Uterus (tissue), 4 donors: Measurements from ENCODE around the gene NOC4L. TPM values are rescaled to one million over a fixed set of nuclear protein-coding genes. Genes with fewer than 3 reads are reported as not detected.

ENCODE experiments used
- DNase-seq, 2 donors: peaks; one replicate each; pipeline ENCODE4 v3.0.0-alpha.2; 2019 to 2020
- H3K27ac ChIP-seq, 2 donors: fragments of 200-600 bp; sonication (generic); 1 replicate in 1 of 2; 2 replicates in 1 of 2; pipeline ENCODE4 v1.5.1; 2016 to 2018
- H3K27me3 ChIP-seq, 2 donors: fragments of 200-600 bp; sonication (generic); one replicate each; pipeline ENCODE4 v1.5.1; 2018 to 2019; ENCODE audit warnings: control low read depth in 1 of 2
- H3K36me3 ChIP-seq, 2 donors: fragments of 200-600 bp; sonication (generic); one replicate each; pipeline ENCODE4 v1.5.1; 2019; ENCODE audit warnings: control low read depth in 1 of 2
- H3K4me1 ChIP-seq, 2 donors: fragments of 200-600 bp; sonication (generic); one replicate each; pipeline ENCODE4 v1.5.1; 2018 to 2019; ENCODE audit warnings: control low read depth in 1 of 2
- H3K4me3 ChIP-seq, 2 donors: fragments of 200-600 bp; sonication (generic); 1 replicate in 1 of 2; 2 replicates in 1 of 2; pipeline ENCODE4 v1.5.1; 2018 to 2019; ENCODE audit warnings: mild to moderate bottlenecking in 1 of 2
- H3K9me3 ChIP-seq, 2 donors: fragments of 200-600 bp; sonication (generic); one replicate each; pipeline ENCODE4 v1.5.1; 2019; ENCODE audit warnings: control low read depth in 1 of 2
- POLR2A ChIP-seq, 2 donors: fragments of 450-650 bp; IDR thresholded peaks; one replicate each; pipeline ENCODE4 v1.6.1; 2016; ENCODE audit warnings: antibody characterized with exemption in 2 of 2, mild to moderate bottlenecking in 1 of 2, moderate library complexity in 1 of 2
- intact Hi-C: fragments of 100-400 bp; cut with DNase I; formaldehyde crosslinking; loops from one replicate; pipeline ENCODE4 v1.15.1; 2023; ENCODE audit warnings: low total_unique reads
- total RNA-seq, 4 donors: library from RNA; depleted of rRNA in 3 of 4; stranded (reverse); fragments of >200 nt in 3 of 4; gene quantifications; one replicate each; pipeline versions ENCODE4 v1.1.0 to v1.2.4, GENCODE V29; 2014 to 2023
- TF ChIP-seq, protein P1 (sequence below), 4 experiments: fragments of 200-600 bp in 2 of 4; fragments of 450-650 bp in 2 of 4; sonication (generic) in 2 of 4; IDR thresholded peaks; one replicate each; pipeline ENCODE4 v1.5.1; 2016 to 2019; ENCODE audit warnings: antibody characterized with exemption in 4 of 4, mild to moderate bottlenecking in 2 of 4, moderate library complexity in 1 of 4
- donor health status: DM: yes; HTN: yes; CAD: no.

The NOC4L gene
- total RNA-seq, 4 donors from 2014 or later, result 9.4 to 15.4 TPM; not detected in 2

- H3K27ac ChIP-seq, result no peak overlapping the region
- no peaks in the 10 kb centered on the region for H3K9me3 ChIP-seq
- no peaks in the 10 kb centered on the region for H3K36me3 ChIP-seq
- no peak for TF ChIP-seq POLR2A (IDR thresholded peaks at IDR 0.05)
- TF ChIP-seq, protein P1, sequence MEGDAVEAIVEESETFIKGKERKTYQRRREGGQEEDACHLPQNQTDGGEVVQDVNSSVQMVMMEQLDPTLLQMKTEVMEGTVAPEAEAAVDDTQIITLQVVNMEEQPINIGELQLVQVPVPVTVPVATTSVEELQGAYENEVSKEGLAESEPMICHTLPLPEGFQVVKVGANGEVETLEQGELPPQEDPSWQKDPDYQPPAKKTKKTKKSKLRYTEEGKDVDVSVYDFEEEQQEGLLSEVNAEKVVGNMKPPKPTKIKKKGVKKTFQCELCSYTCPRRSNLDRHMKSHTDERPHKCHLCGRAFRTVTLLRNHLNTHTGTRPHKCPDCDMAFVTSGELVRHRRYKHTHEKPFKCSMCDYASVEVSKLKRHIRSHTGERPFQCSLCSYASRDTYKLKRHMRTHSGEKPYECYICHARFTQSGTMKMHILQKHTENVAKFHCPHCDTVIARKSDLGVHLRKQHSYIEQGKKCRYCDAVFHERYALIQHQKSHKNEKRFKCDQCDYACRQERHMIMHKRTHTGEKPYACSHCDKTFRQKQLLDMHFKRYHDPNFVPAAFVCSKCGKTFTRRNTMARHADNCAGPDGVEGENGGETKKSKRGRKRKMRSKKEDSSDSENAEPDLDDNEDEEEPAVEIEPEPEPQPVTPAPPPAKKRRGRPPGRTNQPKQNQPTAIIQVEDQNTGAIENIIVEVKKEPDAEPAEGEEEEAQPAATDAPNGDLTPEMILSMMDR (IDR thresholded peaks at IDR 0.05), result no peak
- no peaks in the 10 kb centered on the region for H3K4me1 ChIP-seq
- H3K4me3 ChIP-seq, result no peak overlapping the region
- intact Hi-C loops, result no loop called here
- DNase-seq, result no peak
- peaks cover 0 to 34% of the 10 kb centered on the region in 2 donors for H3K27me3 ChIP-seq
These were observed 34.1 kb downstream of the NOC4L start for GRCh38 chr12:132178316-132178715.

DNA sequence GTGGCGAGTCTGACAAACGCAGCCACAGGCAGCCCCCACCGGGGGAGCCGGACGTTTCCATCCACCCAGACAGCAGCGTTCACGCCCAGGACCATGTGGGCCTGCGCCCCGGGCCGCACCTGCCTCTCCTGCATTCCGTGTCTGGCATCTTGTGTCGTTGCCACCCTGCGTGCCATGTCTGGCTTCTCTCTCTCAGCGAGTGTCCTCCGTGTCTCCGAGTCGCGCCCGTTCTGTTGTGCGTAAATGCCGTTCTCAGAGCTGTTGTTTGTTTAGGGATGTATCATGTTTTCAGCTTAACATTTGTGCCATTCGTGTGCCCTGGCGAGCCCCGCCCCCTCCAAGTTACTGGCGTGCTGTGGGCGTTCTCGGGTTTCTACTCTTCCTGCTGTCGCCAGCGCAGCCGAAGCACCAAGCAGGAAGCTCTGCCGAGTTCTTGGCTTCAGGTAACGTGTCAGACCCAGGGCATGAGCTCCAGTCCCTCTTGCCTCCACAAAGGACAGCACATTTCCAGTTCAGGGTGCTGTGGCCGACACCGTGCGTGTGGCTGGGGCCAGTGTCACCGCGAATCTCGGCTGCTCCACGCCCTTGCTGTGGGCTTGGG is 34.6 kb downstream of the NOC4L start:
- Histone ChIP-seq H3K4me3 (no peak overlapping the region), H3K27me3 (peaks cover 0 to 34% of the 10 kb centered on the region in 2 donors)
- intact Hi-C loops, result no loop called here

GRCh38 chr12:132179431-132180362 is 35.4 kb downstream of the NOC4L start:
- TF ChIP-seq, protein P1 (IDR thresholded peaks at IDR 0.05), result no peak
- TF ChIP-seq POLR2A (IDR thresholded peaks at IDR 0.05), result no peak
- H3K4me3 ChIP-seq, result no peak overlapping the region
- no peaks in the 10 kb centered on the region for H3K4me1 ChIP-seq
- no peak overlapping the region for H3K27ac ChIP-seq
- no peaks in the 10 kb centered on the region for H3K36me3 ChIP-seq
- H3K9me3 ChIP-seq, result no peaks in the 10 kb centered on the region
- H3K27me3 ChIP-seq, result peaks cover 0 to 34% of the 10 kb centered on the region in 2 donors
- intact Hi-C loops, result no loop called here
- no peak for DNase-seq

More for the DNA sequence above, 34.6 kb downstream of the NOC4L start:
- no peaks in the 10 kb centered on the region for H3K9me3 ChIP-seq
- no peak for DNase-seq
- no peak overlapping the region for H3K27ac ChIP-seq
- TF ChIP-seq, protein P1 (IDR thresholded peaks at IDR 0.05), result no peak
- TF ChIP-seq POLR2A (IDR thresholded peaks at IDR 0.05), result no peak
- no peaks in the 10 kb centered on the region for H3K36me3 ChIP-seq
- H3K4me1 ChIP-seq, result no peaks in the 10 kb centered on the region

GRCh38 chr12:132180648-132181546 is 36.6 kb downstream of the NOC4L start:
- peaks cover 0 to 28% of the 10 kb centered on the region in 2 donors for H3K27me3 ChIP-seq
- DNase-seq, result no peak
- no peak overlapping the region for H3K4me3 ChIP-seq
- TF ChIP-seq POLR2A (IDR thresholded peaks at IDR 0.05), result no peak
- TF ChIP-seq, protein P1 (IDR thresholded peaks at IDR 0.05), result no peak
- no peaks in the 10 kb centered on the region for H3K36me3 ChIP-seq
- no peaks in the 10 kb centered on the region for H3K9me3 ChIP-seq
- H3K27ac ChIP-seq, result no peak overlapping the region
- H3K4me1 ChIP-seq, result no peaks in the 10 kb centered on the region
- intact Hi-C loops, result no loop called here
